DND-41 (cell line): ENCODE data around the gene ARHGEF33.

Experiments used
- ATAC-seq: fragments of 200-7000 bp; cut with Tn5 transposase; 3 replicates; pipeline ENCODE4 v1.9.1; 2021; ENCODE audit warnings: low read depth; ENCODE audit not compliant: insufficient read depth
- DNase-seq: peaks from one replicate; pipeline ENCODE4 v3.0.0-alpha.2; 2020
- H2AFZ ChIP-seq: 2 replicates; pipeline ENCODE4 v1.6.0; 2012; ENCODE audit warnings: low read depth, low read length
- H3K27ac ChIP-seq: 2 replicates; pipeline ENCODE4 v1.5.1; 2012; ENCODE audit warnings: low read length, inconsistent platforms
- H3K27me3 ChIP-seq: fragments of 200-600 bp; sonication (generic); 2 replicates; pipeline ENCODE4 v1.6.0; 2012; ENCODE audit warnings: low read length, mild to moderate bottlenecking, inconsistent platforms; ENCODE audit not compliant: insufficient read depth, poor library complexity
- H3K36me3 ChIP-seq: 2 replicates; pipeline ENCODE4 v1.5.1; 2012; ENCODE audit warnings: low read length, inconsistent platforms; ENCODE audit not compliant: insufficient read depth
- H3K4me1 ChIP-seq: 2 replicates; pipeline ENCODE4 v1.5.1; 2012; ENCODE audit warnings: mild to moderate bottlenecking, low read length; ENCODE audit not compliant: insufficient read depth
- H3K4me2 ChIP-seq: 2 replicates; pipeline ENCODE4 v1.6.0; 2012; ENCODE audit warnings: mild to moderate bottlenecking, moderate library complexity, low read length, inconsistent platforms; ENCODE audit not compliant: insufficient read depth
- H3K4me3 ChIP-seq, 2 experiments: fragments of 200-600 bp in 1 of 2; shearing (Covaris generic) in 1 of 2; 2 replicates each; pipeline ENCODE4 v1.5.1; 2012 to 2016; ENCODE audit warnings: inconsistent platforms in 2 of 2, low read length in 2 of 2, mild to moderate bottlenecking in 2 of 2, low read depth in 1 of 2, moderate library complexity in 1 of 2
- H3K79me2 ChIP-seq: 2 replicates; pipeline ENCODE4 v1.6.0; 2012; ENCODE audit warnings: low read length, inconsistent platforms; ENCODE audit not compliant: insufficient read depth
- H3K9ac ChIP-seq: 2 replicates; pipeline ENCODE4 v1.6.0; 2012; ENCODE audit warnings: low read depth, mild to moderate bottlenecking, inconsistent platforms, low read length, moderate library complexity
- H3K9me3 ChIP-seq: 2 replicates; pipeline ENCODE4 v1.5.1; 2012; ENCODE audit warnings: low read length, moderate library complexity, mild to moderate bottlenecking, inconsistent platforms; ENCODE audit not compliant: insufficient read depth, severe bottlenecking
- H4K20me1 ChIP-seq: 2 replicates; pipeline ENCODE4 v1.6.0; 2012; ENCODE audit warnings: low read length; ENCODE audit not compliant: insufficient read depth
- EZH2 ChIP-seq: IDR thresholded peaks from 3 replicates; pipeline ENCODE4 v1.6.1; 2012; ENCODE audit warnings: borderline replicate concordance, low read depth, mild to moderate bottlenecking, moderate library complexity, low read length, inconsistent platforms; ENCODE audit not compliant: severe bottlenecking
- TF ChIP-seq, protein P1 (sequence below): IDR thresholded peaks from 2 replicates; pipeline ENCODE4 v1.5.1; 2012; ENCODE audit warnings: borderline replicate concordance, low read length, moderate library complexity, mild to moderate bottlenecking; ENCODE audit not compliant: poor library complexity, severe bottlenecking; ENCODE audit errors: extremely low read depth

The ARHGEF33 gene

DNA sequence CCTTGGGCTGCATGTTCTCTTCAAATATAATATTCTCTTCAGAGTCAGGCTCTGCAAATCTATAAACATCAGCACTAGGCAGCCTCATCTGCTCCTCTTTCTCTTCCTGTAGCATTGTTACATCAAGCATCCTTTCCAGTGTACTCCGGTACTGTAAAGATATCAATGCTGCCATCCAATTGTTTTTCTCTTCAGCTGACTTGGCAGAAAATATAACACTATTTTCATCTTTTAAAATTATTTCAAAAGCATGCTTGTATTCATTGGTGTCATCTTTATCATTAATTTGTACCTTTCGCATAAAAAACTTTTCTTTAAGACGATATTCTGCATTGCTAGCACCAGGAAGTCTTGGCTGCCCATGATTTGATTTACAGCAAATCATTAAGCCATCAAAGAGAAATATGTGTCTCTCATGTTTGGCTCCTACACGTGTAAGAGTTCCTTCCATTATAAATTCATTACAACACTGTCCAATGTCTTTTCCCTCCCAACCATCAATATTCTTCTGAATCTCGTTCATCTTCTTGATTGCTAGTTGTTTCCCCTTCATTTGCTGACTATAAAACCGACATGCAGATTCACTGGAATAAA, 133.1 kb downstream of the ARHGEF33 start:
- Histone ChIP-seq H3K36me3 (peaks cover 19% of the 10 kb centered on the region), H3K4me1 (no peaks in the 10 kb centered on the region), H3K9ac (no peak overlapping the region), H3K4me3 (no peak overlapping the region), H3K27ac (no peak overlapping the region), H3K9me3 (no peaks in the 10 kb centered on the region), H3K27me3 (no peaks in the 10 kb centered on the region), H3K4me2 (no peak overlapping the region), H2AFZ (no peak overlapping the region), H3K79me2 (no peaks in the 10 kb centered on the region), H4K20me1 (no peaks in the 10 kb centered on the region)
- TF ChIP-seq, protein P1, sequence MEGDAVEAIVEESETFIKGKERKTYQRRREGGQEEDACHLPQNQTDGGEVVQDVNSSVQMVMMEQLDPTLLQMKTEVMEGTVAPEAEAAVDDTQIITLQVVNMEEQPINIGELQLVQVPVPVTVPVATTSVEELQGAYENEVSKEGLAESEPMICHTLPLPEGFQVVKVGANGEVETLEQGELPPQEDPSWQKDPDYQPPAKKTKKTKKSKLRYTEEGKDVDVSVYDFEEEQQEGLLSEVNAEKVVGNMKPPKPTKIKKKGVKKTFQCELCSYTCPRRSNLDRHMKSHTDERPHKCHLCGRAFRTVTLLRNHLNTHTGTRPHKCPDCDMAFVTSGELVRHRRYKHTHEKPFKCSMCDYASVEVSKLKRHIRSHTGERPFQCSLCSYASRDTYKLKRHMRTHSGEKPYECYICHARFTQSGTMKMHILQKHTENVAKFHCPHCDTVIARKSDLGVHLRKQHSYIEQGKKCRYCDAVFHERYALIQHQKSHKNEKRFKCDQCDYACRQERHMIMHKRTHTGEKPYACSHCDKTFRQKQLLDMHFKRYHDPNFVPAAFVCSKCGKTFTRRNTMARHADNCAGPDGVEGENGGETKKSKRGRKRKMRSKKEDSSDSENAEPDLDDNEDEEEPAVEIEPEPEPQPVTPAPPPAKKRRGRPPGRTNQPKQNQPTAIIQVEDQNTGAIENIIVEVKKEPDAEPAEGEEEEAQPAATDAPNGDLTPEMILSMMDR, result no peak
- TF ChIP-seq EZH2, result no peak
- ATAC-seq, result no peak
- DNase-seq, result no peak

DNA sequence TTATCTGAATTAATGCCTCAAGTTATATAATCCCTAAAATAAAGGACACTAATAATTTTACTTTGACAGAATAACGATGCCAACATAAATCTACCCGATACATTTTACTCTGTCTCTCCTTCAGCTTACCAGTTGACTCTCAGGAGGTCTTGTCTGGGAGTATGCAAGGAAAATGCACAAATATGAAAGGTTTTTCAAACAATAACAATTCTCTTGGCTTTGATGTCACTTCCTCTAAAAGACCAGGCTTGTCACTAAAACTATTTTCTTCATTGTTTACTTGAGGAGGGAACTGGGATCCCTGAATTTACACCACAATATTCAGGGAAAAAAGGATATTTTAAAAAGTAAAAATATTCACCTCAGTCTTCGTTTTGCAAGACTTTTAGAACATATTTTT, 134.0 kb downstream of the ARHGEF33 start:
- no peak overlapping the region for H3K9ac ChIP-seq
- ATAC-seq, result no peak
- no peaks in the 10 kb centered on the region for H3K4me1 ChIP-seq
- no peak overlapping the region for H2AFZ ChIP-seq
- peaks cover 19% of the 10 kb centered on the region for H3K36me3 ChIP-seq
- H4K20me1 ChIP-seq, result no peaks in the 10 kb centered on the region
- H3K9me3 ChIP-seq, result no peaks in the 10 kb centered on the region
- no peaks in the 10 kb centered on the region for H3K27me3 ChIP-seq
- no peak overlapping the region for H3K4me2 ChIP-seq
- no peaks in the 10 kb centered on the region for H3K79me2 ChIP-seq
- H3K4me3 ChIP-seq, result no peak overlapping the region
- TF ChIP-seq, protein P1, result no peak
- no peak for TF ChIP-seq EZH2
- no peak for DNase-seq
- H3K27ac ChIP-seq, result no peak overlapping the region

DNA sequence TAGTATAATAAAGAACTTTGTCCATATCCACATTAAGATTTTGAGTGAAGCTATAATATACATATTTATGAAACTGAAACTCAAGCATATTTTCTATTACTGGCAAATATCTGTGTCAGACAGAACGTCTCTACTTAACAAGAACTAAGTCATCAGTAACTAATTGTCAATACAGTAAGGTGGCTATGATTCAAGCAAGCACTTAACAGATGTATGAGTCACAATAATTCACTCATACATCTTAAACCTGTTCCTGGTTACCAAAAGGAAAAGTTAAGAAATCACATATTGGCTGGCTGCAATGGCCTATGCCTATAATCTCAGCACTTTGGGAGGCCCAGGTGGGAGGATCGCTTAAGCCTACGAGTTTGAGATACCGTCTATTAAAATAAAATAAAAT, 135.2 kb downstream of the ARHGEF33 start:
- no peak overlapping the region for H3K9ac ChIP-seq
- no peak overlapping the region for H3K4me3 ChIP-seq
- no peaks in the 10 kb centered on the region for H4K20me1 ChIP-seq
- H3K4me1 ChIP-seq, result no peaks in the 10 kb centered on the region
- TF ChIP-seq, protein P1, result no peak
- no peak for TF ChIP-seq EZH2
- H3K27ac ChIP-seq, result no peak overlapping the region
- H3K36me3 ChIP-seq, result peaks cover 19% of the 10 kb centered on the region
- H3K4me2 ChIP-seq, result no peak overlapping the region
- DNase-seq, result no peak
- no peaks in the 10 kb centered on the region for H3K79me2 ChIP-seq
- no peaks in the 10 kb centered on the region for H3K9me3 ChIP-seq
- H3K27me3 ChIP-seq, result no peaks in the 10 kb centered on the region
- no peak for ATAC-seq
- no peak overlapping the region for H2AFZ ChIP-seq
